ENCODE measurements around the gene C2CD2.
"Not testable (repeated sequence)": the region's sequence is repeated elsewhere in the genome, so short reads cannot be mapped to it uniquely, and the experiment has no call there.

GRCh38 chr21:41994613-41995012, 40.8 kb upstream of the C2CD2 start:
- not testable (repeated sequence) for TF ChIP-seq CTCF (conservative IDR thresholded peaks at IDR 0.05; ENCODE audit: low read depth, low read length); EZH2 (IDR thresholded peaks at IDR 0.05; ENCODE audit: low read length, unreplicated experiment); EZH2phosphoT487 (IDR thresholded peaks at IDR 0.05; ENCODE audit: borderline replicate concordance, low read length)

Measured in PC-3 (cell line).